Measurements from ENCODE around the gene EML1. TPM values are rescaled to one million over a fixed set of nuclear protein-coding genes. Genes with fewer than 3 reads are reported as not detected.

The EML1 gene
- total RNA-seq, 4 donors from 2014 or later, result 11.0 to 57.5 (median 24.5) TPM

DNA sequence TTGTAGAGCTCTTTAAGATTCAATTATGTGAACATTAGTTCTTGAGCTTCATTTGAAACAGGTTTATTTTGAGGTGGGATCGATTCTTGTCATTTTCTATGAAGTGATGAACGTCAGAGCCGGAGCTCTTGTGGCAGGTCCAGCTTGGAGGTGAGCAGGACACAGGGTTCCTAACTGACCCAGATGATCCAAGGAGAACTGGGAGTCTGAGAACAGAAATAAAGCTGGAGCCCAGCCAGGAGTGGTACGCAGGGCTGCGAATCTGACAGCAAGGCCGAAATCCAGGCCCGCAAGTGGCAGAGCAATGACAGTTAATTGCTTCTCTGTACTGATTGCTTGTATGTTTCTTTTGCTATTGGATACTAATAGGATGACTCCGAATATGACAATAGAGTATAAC lies 46.5 kb downstream of the EML1 start:
- TF ChIP-seq, protein P1, sequence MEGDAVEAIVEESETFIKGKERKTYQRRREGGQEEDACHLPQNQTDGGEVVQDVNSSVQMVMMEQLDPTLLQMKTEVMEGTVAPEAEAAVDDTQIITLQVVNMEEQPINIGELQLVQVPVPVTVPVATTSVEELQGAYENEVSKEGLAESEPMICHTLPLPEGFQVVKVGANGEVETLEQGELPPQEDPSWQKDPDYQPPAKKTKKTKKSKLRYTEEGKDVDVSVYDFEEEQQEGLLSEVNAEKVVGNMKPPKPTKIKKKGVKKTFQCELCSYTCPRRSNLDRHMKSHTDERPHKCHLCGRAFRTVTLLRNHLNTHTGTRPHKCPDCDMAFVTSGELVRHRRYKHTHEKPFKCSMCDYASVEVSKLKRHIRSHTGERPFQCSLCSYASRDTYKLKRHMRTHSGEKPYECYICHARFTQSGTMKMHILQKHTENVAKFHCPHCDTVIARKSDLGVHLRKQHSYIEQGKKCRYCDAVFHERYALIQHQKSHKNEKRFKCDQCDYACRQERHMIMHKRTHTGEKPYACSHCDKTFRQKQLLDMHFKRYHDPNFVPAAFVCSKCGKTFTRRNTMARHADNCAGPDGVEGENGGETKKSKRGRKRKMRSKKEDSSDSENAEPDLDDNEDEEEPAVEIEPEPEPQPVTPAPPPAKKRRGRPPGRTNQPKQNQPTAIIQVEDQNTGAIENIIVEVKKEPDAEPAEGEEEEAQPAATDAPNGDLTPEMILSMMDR (IDR thresholded peaks at IDR 0.05; ENCODE audit: low read depth), result no peak

DNA sequence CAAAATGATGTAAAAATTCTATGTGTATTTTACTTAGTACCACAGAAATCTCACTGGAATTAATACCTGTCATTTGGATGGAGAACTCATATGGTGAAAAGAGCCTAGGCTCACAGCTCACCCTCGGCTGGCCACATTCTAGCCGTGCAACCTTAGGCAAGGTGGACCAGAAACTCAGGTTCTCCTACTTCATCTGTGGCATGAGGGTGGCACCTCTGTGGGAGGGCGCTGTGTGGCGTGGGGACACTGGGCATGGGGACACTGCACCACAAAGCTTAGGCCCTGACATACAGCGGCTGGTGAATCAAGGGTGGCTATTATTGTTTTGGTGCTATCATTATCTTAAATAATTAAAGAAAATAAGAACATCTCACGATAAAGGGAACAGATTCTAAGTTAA lies 47.1 kb downstream of the EML1 start:
- TF ChIP-seq, protein P1 (IDR thresholded peaks at IDR 0.05; ENCODE audit: low read depth), result no peak

DNA sequence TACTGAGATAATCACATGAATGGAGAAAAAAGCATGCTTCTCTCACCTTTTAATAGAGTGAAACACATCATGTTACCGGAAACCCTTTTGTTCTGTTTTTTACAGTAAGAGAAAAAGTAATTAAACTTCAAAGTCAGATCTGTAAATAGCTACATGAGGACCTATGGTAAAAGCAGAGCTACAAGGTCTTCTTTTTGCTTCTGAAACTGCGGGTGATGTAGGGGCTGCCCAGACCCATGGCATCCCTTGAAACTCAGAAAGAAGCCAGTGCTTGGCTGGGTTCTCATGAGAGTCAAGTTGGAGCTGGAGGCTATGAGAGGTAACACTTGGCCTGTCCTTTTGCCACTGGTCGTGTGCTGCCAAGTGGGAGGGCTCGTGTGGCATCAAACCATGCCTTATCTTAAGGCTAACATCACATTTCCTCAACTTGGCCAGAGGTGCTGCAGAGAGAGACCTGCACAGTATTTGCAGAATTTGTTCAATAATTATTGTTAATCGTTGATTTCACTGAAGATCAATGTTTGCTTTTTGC lies 47.6 kb downstream of the EML1 start:
- TF ChIP-seq, protein P1 (IDR thresholded peaks at IDR 0.05; ENCODE audit: low read depth), result no peak

DNA sequence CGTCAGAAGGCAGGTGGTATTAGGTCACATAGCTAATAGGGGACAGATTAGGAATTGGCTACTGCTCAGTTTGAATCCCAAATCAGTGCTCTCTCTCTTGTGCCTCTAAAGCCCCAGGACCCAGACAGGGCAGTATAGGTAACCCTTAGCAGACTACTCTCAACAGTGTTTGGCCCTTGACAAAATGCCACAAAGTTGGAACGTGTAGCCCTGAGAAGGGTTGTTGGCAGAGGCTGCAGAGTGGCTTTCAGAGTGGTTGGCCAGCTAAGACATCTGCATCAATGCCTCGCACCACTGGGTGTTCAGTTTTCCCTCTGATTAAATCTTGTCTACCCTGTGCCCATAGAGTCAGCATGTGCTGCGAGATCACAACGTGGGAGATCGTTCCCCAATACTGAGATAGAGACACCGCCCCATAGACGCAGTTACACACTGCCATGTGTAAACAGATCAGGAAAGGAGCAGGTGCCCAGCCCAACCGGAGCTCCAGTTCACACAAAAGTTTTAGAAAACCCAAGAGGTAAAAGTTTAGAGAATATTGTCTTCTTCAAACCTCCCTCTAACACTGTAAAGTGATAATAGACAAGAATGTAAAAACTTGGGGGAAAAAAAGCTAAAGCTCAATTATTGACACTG lies 48.3 kb downstream of the EML1 start:
- TF ChIP-seq, protein P1 (IDR thresholded peaks at IDR 0.05; ENCODE audit: low read depth), result no peak

DNA sequence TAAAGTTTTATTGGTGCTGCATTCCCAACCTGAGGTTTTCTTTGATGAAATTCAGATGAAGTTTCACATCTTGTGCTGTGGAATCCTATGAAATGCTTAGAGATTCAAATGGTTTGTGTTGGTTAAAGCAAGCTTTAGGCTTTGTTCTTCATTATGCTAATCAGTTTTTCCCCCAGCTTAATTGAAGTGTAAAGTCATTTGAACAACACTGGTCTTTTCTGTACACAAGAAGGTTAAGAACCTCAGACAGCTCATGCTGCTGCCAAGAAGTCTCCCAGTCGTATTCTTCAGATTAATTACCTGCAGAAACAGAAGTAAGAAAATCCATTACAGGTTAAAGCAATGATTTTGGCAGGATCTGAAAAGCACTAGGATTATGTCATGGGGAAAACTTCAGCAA lies 48.9 kb downstream of the EML1 start:
- TF ChIP-seq, protein P1 (IDR thresholded peaks at IDR 0.05; ENCODE audit: low read depth), result no peak

DNA sequence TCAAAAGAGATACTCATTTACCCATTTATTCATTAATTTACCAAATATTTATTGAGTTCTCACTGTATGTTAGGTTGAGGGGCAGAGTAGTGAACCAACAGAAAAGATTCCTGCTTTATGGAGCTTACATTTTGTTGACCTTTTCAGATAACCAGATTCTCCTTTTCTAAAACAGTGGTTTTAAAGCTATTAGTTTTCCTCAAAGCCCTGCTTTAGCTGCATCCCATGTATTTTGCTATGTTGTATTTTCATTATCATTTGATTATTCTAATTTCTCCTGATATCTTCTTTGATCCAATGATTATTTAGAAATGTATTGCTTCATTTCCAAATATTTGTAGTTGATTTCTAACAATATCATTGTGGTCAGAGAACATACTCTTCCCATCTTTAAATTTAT lies 53.6 kb downstream of the EML1 start:
- TF ChIP-seq, protein P1 (IDR thresholded peaks at IDR 0.05; ENCODE audit: low read depth), result no peak

DNA sequence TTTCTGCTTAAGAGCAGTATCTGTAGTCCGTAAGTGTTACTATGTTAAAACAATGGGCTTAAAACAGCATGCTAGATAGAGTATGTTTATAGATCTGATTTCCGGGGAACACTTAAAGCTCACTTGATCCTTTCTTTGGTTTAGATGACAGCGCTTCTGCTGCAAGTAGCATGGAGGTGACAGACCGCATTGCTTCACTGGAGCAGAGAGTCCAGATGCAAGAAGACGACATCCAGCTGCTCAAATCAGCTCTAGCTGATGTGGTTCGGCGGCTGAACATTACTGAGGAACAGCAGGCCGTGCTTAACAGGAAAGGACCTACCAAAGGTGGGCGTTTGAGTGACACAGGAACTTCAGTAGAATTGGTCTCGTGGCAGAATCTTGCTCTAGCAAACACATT lies 57.5 kb downstream of the EML1 start:
- TF ChIP-seq, protein P1 (IDR thresholded peaks at IDR 0.05; ENCODE audit: low read depth), result no peak

All from subcutaneous adipose tissue (tissue), 4 donors.